ENCODE results near the gene NHLRC4.

NHLRC4 gene

DNA sequence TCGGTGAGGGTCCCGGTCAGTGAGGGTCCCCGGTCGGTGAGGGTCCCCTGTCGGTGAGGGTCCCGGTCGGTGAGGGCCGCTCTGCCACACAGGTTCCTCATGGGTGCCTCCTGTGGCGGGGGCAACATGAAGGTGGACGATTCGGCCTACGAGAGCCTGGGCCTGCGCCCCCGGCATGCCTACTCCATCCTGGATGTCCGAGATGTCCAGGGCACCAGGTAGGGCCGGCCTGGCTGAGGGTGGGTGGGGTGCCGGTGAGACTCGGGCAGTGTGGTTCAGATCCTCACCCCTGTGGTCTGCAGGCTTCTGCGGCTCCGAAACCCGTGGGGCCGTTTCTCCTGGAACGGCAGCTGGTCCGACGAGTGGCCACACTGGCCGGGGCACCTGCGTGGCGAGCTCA is 15.6 kb upstream of the NHLRC4 start:
- TF ChIP-seq, protein P1, sequence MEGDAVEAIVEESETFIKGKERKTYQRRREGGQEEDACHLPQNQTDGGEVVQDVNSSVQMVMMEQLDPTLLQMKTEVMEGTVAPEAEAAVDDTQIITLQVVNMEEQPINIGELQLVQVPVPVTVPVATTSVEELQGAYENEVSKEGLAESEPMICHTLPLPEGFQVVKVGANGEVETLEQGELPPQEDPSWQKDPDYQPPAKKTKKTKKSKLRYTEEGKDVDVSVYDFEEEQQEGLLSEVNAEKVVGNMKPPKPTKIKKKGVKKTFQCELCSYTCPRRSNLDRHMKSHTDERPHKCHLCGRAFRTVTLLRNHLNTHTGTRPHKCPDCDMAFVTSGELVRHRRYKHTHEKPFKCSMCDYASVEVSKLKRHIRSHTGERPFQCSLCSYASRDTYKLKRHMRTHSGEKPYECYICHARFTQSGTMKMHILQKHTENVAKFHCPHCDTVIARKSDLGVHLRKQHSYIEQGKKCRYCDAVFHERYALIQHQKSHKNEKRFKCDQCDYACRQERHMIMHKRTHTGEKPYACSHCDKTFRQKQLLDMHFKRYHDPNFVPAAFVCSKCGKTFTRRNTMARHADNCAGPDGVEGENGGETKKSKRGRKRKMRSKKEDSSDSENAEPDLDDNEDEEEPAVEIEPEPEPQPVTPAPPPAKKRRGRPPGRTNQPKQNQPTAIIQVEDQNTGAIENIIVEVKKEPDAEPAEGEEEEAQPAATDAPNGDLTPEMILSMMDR (IDR thresholded peaks at IDR 0.05; ENCODE audit: insufficient read depth, low read length, missing control alignments): no peak
- no peak for DNase-seq (ENCODE audit: low read depth, low spot score)
- CTCF ChIA-PET: no interaction called here
- POLR2A ChIA-PET: no interaction called here
- no peak overlapping the region for H3K4me3 ChIP-seq (ENCODE audit: low read depth, low read length)

DNA sequence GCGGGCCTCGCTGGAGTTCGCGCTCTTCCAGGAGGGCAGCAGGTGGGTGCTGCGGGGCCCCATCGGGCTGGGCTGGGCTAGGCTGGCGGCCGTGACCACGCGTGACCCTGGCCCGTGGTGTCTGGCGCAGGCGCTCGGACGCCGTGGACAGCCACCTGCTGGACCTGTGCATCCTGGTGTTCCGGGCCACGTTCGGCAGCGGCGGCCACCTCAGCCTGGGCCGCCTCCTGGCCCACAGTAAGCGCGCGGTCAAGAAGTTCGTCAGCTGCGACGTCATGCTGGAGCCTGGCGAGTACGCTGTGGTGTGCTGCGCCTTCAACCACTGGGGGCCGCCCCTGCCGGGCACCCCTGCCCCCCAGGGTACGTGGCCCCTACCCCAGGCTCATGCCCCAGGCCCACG is 14.6 kb upstream of the NHLRC4 start:
- DNase-seq (ENCODE audit: low read depth, low spot score): no peak
- CTCF ChIA-PET: no interaction called here
- TF ChIP-seq, protein P1 (IDR thresholded peaks at IDR 0.05; ENCODE audit: insufficient read depth, low read length, missing control alignments): no peak
- no peak overlapping the region for H3K4me3 ChIP-seq (ENCODE audit: low read depth, low read length)
- POLR2A ChIA-PET: no interaction called here

DNA sequence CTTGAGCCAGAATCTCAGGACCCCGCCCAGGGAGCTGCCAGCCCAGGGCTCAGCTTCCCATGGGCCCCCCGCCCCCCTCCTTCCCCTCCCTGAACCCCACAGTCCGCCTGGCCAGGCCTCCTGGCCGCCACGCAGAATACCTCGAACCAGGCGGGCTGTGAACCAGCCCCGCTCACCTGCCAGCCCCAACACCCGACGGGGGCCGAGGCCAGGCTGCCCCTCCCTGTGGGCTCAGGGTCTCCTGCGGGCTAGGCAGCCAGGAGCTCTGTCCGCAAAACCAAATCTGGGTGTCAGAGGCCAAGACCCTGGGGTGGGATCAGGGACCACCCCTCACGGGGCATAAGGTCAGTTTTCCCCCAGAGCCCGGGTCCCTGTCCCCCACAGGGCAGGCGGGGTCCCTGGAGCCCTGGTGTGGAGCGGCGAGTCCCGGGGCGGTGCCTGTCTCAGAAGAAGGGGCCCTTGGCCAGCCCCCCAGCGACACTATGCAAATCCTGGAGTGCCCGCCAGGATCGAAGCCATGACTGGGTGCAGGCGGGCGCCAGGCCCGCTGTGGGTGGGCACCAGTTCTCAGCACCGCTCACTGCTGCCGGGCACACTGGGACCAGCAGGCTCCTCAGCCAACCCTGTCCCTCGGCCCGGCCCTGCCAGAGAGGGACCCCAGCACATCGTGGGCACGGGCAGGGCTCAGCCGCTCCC is 13.1 kb upstream of the NHLRC4 start:
- POLR2A ChIA-PET: interaction anchor here (0.6 kb wide), 1 partner anchor 18 kb away, joined by 3 read pairs; no protein-coding TSS in a partner anchor
- CTCF ChIA-PET: interaction anchor here (2.0 kb wide), 1 partner anchor 9 kb away, joined by 7 read pairs; no protein-coding TSS in a partner anchor

DNA sequence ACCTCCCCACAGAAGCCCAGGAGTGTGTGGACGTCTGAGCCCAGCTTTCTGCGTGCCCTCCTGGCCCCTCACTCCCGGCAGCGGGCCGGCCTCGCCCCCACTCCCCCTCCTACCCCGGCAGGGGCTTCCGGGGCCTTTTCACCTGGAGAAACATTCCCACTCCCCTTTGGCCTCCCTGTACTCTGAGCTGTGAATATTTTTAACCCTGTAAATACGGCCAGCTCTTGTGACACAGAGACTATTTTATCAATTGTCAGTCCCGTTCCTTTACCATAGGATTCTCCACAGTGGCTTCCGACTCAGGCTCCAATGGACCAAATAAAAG is 12.5 kb upstream of the NHLRC4 start:
- no peak overlapping the region for H3K4me3 ChIP-seq (ENCODE audit: low read depth, low read length)
- DNase-seq (ENCODE audit: low read depth, low spot score): no peak
- ChIA-PET CTCF (interaction anchor here (2.0 kb wide), 1 partner anchor 10 kb away, joined by 7 read pairs; no protein-coding TSS in a partner anchor), POLR2A (no interaction called here)
- TF ChIP-seq, protein P1 (IDR thresholded peaks at IDR 0.05; ENCODE audit: insufficient read depth, low read length, missing control alignments): no peak

More for the DNA sequence above, 13.1 kb upstream of the NHLRC4 start:
- TF ChIP-seq, protein P1 (IDR thresholded peaks at IDR 0.05; ENCODE audit: insufficient read depth, low read length, missing control alignments): no peak
- DNase-seq (ENCODE audit: low read depth, low spot score): no peak
- no peak overlapping the region for H3K4me3 ChIP-seq (ENCODE audit: low read depth, low read length)

GRCh38 chr16:554640-555365 is 12.0 kb upstream of the NHLRC4 start:
- TF ChIP-seq, protein P1 (IDR thresholded peaks at IDR 0.05; ENCODE audit: insufficient read depth, low read length, missing control alignments): no peak
- H3K4me3 ChIP-seq (ENCODE audit: low read depth, low read length): peak overlapping the region; percentile 12; the same call in 1 of the 2 replicates
- CTCF ChIA-PET: interaction anchor here (2.0 kb wide), 1 partner anchor 11 kb away, joined by 7 read pairs; no protein-coding TSS in a partner anchor
- DNase-seq (ENCODE audit: low read depth, low spot score): no peak
- POLR2A ChIA-PET: no interaction called here
